Measurements from ENCODE around the gene LAMB3. TPM values are rescaled to one million over a fixed set of nuclear protein-coding genes. Genes with fewer than 3 reads are reported as not detected.

LAMB3 gene
- total RNA-seq, 4 donors from 2014 or later: 2.5 to 69.9 (median 6.3) TPM

DNA sequence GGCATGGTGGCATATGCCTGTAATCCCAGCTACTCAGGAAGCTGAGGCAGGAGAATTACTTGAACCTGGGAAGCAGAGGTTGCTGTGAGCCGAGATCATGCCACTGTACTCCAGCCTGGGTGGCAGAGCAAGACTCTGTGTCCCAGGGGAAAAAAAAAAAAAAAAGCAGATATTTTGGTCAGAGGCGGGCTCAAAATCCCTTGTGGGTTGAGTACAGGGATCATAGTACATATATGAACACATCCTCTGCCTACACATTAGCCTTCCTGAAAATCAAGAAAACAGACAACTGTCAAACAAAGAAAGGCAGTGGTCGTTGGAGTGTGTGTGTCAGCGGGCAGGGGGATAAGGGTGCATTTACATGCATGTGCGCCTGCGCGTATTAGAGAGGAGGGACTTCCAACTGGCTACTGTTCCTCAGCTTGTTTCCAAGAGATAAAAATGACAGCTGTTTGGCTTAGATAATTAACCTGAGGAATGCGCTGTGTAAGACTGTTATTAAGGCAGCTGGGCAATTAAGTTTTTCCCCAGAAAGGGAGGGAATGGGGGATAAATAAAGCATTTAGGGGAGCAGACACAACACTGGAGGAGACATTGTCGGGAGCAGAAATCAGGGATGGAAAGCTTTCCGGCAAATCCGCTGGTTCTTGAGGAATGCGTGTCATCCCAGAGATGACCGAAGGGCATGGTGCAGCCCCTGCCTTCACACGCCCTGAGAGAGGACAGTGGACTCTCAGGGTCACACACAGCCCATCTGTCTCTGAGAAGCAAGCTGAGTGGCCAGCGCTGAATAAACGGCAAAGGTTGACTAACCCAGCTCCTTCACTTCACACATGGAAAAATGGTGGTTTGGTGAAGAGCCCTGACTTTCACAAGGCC, 6.4 kb downstream of the LAMB3 start:
- TF ChIP-seq CTCF (IDR thresholded peaks at IDR 0.05): no peak
- ATAC-seq (ENCODE audit: low FRiP score) (no peak), DNase-seq (ENCODE audit: low spot score) (no peak)

GRCh38 chr1:209643285-209644020, 8.8 kb downstream of the LAMB3 start:
- ATAC-seq (ENCODE audit: low FRiP score) (peak; percentile 76), DNase-seq (ENCODE audit: low spot score) (no peak)

DNA sequence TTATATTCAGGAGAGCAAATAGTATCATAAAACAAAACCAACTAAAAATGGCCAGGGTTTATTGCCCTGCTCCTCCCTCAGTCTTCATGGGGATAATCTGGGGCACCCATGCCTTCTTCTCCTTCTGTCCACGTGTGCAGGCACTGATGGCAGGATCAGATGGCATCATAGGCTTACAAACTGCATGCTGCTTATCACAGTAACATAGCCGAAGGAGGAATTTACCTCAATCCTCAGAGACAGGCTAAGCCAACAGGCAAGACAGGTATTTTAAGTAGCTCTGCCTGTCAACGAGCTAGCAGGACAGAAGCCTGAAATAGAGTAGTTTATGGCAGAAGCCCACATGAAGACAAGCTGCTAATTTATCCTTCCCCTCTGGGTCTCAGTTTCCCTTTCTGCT, 9.4 kb downstream of the LAMB3 start:
- no peak for DNase-seq (ENCODE audit: low spot score)
- TF ChIP-seq CTCF (IDR thresholded peaks at IDR 0.05): no peak
- no peak for ATAC-seq (ENCODE audit: low FRiP score)

More at GRCh38 chr1:209643285-209644020, 8.8 kb downstream of the LAMB3 start:
- no peak for TF ChIP-seq CTCF (IDR thresholded peaks at IDR 0.05)

DNA sequence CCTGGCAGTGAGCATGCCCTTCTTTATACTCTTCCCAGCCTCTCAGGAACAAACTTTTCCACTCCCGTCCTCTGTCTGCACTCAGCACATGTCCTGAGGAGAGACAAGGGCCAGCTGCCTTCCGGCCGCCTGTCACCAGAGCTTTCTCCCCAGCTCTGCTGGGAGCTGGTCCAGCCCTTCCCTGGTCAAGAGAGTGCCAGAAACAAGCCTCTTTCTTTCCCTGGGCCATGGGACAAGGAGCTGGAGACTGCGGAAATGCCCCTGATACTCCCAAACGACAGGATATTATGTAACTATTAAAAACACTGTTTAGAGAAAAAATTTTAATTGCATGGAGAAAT, 10.4 kb downstream of the LAMB3 start:
- ATAC-seq (ENCODE audit: low FRiP score) (no peak), DNase-seq (ENCODE audit: low spot score) (no peak)
- TF ChIP-seq CTCF (IDR thresholded peaks at IDR 0.05): no peak

DNA sequence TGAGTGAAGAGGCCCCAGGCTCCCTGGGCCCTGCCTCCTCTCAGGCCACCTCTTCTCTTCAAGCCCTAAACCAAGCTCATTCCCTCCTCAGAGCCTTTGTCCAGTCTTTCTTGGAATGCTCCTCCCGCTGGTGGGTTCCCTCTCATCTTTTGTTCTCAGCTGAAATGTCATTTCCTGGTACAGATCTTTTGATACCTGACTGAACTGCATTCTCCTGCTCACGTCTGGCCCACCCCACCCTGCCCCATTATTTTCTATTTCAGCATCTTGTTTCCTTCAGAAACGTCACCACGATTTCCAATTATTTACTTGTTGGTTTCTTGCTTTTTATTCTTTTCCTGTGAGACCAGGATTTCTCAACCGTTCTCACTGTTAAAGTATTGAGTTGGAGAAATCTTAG, 16.4 kb downstream of the LAMB3 start:
- no peak for TF ChIP-seq CTCF (IDR thresholded peaks at IDR 0.05)
- no peak for DNase-seq (ENCODE audit: low spot score)
- ATAC-seq (ENCODE audit: low FRiP score): no peak

DNA sequence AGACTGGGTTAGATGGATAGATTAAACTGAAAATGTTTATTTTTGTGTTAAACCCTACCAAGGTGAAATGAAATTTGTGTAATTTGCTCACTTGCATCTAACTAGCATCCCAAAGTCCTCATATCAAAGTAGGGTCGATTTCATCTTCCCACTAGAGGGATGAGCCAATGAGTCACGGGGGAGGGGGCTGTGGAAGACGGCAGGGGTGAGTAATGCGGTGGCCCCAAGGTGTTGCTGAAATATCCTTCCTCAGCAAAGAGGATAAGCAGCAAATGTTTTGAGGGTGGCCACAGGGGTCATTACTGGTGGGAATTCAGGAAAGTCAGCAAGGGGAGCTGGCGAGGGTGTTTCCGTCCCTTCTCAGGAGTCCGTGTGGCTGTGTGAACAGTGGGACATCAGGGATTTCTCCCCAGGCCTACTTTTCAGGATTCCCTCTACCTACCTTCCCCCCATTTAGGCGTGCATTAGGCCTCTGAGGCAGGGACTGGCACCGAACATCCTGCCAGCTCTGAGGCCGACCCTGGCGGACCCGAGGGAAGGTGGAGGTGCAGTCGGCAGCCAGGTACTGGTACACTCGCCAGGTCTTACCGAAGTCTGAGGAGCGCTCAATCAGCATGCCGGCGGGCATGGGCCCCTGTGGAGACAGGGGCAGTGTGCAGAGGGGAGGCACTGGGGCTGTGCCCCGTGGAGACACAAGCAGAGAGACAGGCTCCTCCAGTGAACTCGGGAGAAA, 18.1 kb downstream of the LAMB3 start:
- DNase-seq (ENCODE audit: low spot score) (no peak), ATAC-seq (ENCODE audit: low FRiP score) (no peak)
- TF ChIP-seq CTCF (IDR thresholded peaks at IDR 0.05): no peak

Measured in omental fat pad (tissue), 4 donors.